Left lung (tissue), 10 donors: ENCODE measurements around the gene MEF2C. TPM values are rescaled to one million over a fixed set of nuclear protein-coding genes. Genes with fewer than 3 reads are reported as not detected.

Source experiments
- ATAC-seq: fragments of 200-7000 bp; cut with Tn5 transposase; one replicate; pipeline ENCODE4 v1.9.1; 2020; ENCODE audit warnings: moderate library complexity
- DNase-seq, 4 donors: peaks; one replicate each; pipeline ENCODE4 v3.0.0-alpha.2; 2013 to 2020
- H3K27ac ChIP-seq, 2 donors: fragments of 200-600 bp; sonication (generic) in 1 of 2; one replicate each; pipeline versions ENCODE4 v1.5.0 to v1.8.0; 2020 to 2021
- H3K27me3 ChIP-seq, 2 donors: fragments of 200-600 bp; sonication (generic) in 1 of 2; one replicate each; pipeline versions ENCODE4 v1.5.0 to v1.8.0; 2020 to 2021
- H3K36me3 ChIP-seq, 2 donors: fragments of 200-600 bp; sonication (generic) in 1 of 2; one replicate each; pipeline versions ENCODE4 v1.5.0 to v1.8.0; 2020 to 2021
- H3K4me1 ChIP-seq, 2 donors: fragments of 200-600 bp; one replicate each; pipeline ENCODE4 v1.8.0; 2021
- H3K4me3 ChIP-seq, 2 donors: fragments of 200-600 bp; sonication (generic) in 1 of 2; one replicate each; pipeline versions ENCODE4 v1.5.0 to v1.8.0; 2020 to 2021; ENCODE audit warnings: mild to moderate bottlenecking in 1 of 2
- H3K9me3 ChIP-seq, 2 donors: fragments of 200-600 bp; sonication (generic) in 1 of 2; one replicate each; pipeline versions ENCODE4 v1.5.0 to v1.8.0; 2020 to 2021
- intact Hi-C, 2 donors: fragments of 100-400 bp; cut with DNase I; formaldehyde crosslinking; loops; one replicate each; pipeline versions ENCODE4 v1.11.2 to v1.14.2; 2022
- polyA plus RNA-seq, 6 donors: library from polyadenylated mRNA; unstranded; fragments of 120-200 nt; gene quantifications; one replicate each; pipeline ENCODE4 v1.2.1, GENCODE V29; 2013; ENCODE audit not compliant: insufficient read length in 6 of 6
- total RNA-seq, 2 donors: library from RNA; stranded (reverse); fragmentation: NEBNext Ultra II Directional; extraction: Animal tissue kit (Norgen Biotek cat#: 25700); gene quantifications; one replicate each; pipeline ENCODE4 v1.2.1, GENCODE V29; 2021
- TF ChIP-seq, protein P1 (sequence below), 2 donors: fragments of 200-600 bp; sonication (generic) in 1 of 2; IDR thresholded peaks; one replicate each; pipeline versions ENCODE4 v1.5.0 to v1.8.0; 2021; ENCODE audit warnings: antibody characterized with exemption in 2 of 2
- donor health status: DM: no; HTN: yes; CAD: no.
- donor health status: DM: no; HTN: no; CAD: no.

MEF2C gene
- total and polyA plus RNA-seq, 8 donors = 45.7 to 97.3 (median 81.5) TPM

DNA sequence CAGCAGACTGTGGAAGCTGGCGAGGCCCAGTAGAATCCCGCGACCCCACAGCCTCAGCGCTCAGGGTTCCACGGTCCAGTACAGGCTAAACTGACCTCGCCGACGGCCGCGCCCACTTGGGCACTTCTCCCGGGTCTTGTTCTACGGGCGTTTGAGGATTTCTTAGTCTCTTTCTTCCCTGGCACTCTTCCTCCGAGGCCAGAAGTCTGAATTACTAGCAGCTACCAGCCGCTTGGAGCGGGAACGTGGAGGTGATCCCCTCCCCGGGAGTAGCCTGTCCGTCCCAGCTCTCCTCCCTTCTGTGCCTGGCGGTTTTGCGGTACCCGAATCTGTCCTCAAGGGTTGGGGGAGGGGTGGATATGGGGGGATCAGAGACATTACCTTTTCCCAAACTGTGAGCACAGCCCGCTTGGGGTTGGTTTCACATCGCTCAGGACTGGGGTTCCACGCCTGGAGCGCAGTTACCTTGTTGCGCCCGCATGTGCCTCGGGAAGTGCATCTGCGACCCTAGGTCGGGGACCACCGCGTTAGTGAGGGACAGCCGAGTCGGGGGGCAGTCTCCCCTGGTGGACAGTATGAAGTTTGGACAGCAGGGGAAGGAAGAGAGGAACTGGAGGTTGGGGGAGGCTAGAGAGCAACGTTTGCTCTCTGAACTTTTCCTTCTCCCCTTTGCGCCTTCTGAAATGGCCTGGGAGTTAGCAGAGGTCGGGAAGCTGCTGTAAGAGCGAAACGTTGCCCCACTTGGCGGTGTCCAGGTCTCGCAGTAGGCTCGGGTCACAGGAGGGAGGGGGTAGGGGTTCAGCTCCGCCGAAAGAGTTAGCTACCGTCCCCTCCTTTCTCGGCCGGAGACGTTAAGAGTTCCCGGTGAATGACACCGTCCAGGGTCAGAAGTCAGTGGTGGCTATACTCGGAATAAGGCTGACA lies 190.8 kb downstream of the MEF2C start:
- Histone ChIP-seq H3K36me3 (no peaks in the 10 kb centered on the region), H3K27ac (no peak overlapping the region), H3K27me3 (peaks cover 100% of the 10 kb centered on the region in 2 donors), H3K9me3 (no peaks in the 10 kb centered on the region), H3K4me1 (peaks cover 3 to 24% of the 10 kb centered on the region in 2 donors), H3K4me3 (no peak overlapping the region)
- intact Hi-C loops = loop anchor here in 1 of 2 donors (5.0 kb wide), 1 partner anchor 910 kb away; no protein-coding TSS in a partner anchor
- DNase-seq (peak in 1 of 4 donors; percentile 73), ATAC-seq (peak; percentile 12)
- TF ChIP-seq, protein P1, sequence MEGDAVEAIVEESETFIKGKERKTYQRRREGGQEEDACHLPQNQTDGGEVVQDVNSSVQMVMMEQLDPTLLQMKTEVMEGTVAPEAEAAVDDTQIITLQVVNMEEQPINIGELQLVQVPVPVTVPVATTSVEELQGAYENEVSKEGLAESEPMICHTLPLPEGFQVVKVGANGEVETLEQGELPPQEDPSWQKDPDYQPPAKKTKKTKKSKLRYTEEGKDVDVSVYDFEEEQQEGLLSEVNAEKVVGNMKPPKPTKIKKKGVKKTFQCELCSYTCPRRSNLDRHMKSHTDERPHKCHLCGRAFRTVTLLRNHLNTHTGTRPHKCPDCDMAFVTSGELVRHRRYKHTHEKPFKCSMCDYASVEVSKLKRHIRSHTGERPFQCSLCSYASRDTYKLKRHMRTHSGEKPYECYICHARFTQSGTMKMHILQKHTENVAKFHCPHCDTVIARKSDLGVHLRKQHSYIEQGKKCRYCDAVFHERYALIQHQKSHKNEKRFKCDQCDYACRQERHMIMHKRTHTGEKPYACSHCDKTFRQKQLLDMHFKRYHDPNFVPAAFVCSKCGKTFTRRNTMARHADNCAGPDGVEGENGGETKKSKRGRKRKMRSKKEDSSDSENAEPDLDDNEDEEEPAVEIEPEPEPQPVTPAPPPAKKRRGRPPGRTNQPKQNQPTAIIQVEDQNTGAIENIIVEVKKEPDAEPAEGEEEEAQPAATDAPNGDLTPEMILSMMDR (IDR thresholded peaks at IDR 0.05) = no peak

DNA sequence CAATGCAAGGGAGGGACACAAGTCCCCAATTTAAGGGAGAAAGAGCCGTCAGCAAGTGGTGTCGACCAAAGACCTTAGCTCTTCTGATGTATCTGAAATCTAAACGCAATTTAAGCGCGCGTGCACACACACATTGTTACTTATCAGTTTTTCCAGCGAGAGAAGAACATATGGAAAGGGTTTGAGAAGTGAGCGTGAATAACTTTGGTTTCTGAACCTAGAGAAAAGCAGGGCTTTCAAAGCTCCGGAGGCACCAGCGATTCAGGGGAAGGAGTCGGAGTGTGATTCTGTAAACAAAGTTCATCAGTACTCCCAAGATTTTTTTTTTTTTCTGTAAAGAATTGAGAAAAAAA lies 191.8 kb downstream of the MEF2C start:
- Histone ChIP-seq H3K36me3 (no peaks in the 10 kb centered on the region), H3K27me3 (peaks cover 100% of the 10 kb centered on the region in 2 donors), H3K9me3 (no peaks in the 10 kb centered on the region), H3K27ac (no peak overlapping the region), H3K4me1 (peaks cover 3 to 24% of the 10 kb centered on the region in 2 donors), H3K4me3 (no peak overlapping the region)
- ATAC-seq = no peak
- DNase-seq = no peak
- TF ChIP-seq, protein P1 (IDR thresholded peaks at IDR 0.05) = no peak
- intact Hi-C loops = loop anchor here in 1 of 2 donors (5.0 kb wide), 1 partner anchor 909 kb away; no protein-coding TSS in a partner anchor

DNA sequence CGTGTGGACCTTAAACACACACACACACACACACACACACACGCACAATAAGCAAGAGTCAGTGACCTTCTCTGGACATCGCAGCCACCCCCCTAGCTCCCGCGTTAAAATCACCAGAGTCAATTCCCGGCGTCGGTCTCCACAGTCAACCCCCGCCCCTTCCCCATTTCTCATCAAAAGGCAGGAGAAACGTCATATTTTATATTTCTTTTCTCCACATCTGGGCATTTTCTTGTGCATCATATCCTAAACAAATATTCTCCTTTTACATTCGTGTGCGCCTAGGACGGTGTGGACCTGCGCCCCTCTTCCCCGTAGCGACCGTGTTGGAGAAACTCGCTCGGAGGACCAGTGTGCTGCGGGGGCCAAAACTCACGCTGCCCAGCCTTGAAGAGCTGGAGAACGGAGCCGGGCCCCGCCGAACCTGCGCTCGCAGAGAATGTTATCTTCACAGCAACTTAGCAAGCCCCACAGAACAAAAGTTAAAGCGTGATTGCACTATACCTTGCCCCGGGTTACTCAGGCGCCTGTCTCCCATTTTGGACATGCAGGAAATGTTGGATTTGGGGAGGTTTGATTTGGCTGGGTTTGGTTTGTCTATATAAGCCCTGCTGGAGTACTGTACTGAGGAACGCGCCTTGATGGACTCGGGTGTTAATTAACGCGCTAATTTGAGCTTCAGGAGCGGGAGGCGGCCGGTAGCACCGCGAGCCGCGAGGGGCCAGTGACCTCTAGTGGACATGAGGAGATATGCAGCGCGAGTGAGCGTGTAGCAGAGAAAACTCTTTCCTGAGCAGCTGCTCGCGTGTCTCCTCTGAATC lies 192.4 kb downstream of the MEF2C start:
- peaks cover 100% of the 10 kb centered on the region in 2 donors for H3K27me3 ChIP-seq

DNA sequence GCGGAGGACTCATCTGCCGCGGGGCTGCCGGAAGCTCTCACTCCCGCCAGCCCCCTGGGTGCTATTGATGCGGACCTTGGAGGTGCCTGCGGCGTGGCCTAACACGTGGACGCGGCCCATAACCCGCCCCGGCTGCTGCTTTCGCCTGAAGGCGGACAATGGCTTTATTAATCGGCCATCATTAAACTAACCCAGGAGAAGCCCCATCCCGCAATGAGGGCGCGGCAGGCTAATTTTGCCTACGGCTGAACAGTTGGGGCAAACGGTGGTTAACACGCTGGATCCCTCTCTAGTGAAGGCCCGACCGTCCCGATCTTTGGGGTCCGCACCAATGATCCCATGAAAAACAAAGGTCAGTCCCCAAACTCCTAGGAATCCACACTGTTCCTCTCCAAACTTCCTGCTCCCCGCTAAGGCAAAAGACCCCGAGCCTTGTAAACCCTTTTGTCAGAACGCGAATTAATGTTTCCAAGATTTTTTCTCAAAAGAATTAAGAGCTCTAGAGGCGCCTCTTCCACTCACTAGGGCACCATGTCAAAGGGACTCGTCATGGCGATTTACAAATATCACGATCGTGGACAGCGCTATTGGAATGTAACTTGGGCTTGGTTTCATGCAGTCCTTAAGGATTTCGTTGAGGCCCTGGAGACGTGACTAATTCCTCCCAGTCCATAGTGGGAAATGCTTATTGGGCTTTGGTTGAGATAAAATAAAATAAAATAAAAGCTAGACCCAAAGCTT lies 193.1 kb downstream of the MEF2C start:
- Histone ChIP-seq H3K4me1 (peaks cover 3 to 24% of the 10 kb centered on the region in 2 donors), H3K27ac (no peak overlapping the region), H3K4me3 (no peak overlapping the region), H3K27me3 (peaks cover 99 to 100% of the 10 kb centered on the region in 2 donors), H3K36me3 (no peaks in the 10 kb centered on the region), H3K9me3 (no peaks in the 10 kb centered on the region)
- ATAC-seq (no peak), DNase-seq (peak in 1 of 4 donors; percentile 61)
- TF ChIP-seq, protein P1 (IDR thresholded peaks at IDR 0.05) = no peak
- intact Hi-C loops = loop anchor here in 1 of 2 donors (5.0 to 10.0 kb wide), 2 partner anchors 545 to 908 kb away; no protein-coding TSS in a partner anchor

More for the DNA sequence above, 192.4 kb downstream of the MEF2C start:
- intact Hi-C loops = loop anchor here in 1 of 2 donors (5.0 kb wide), 1 partner anchor 908 kb away; no protein-coding TSS in a partner anchor
- TF ChIP-seq, protein P1 (IDR thresholded peaks at IDR 0.05) = peak; percentile 90 to 95
- Histone ChIP-seq H3K4me1 (peaks cover 3 to 24% of the 10 kb centered on the region in 2 donors), H3K4me3 (peak overlapping the region in 1 of 2 donors; percentile 7), H3K27ac (no peak overlapping the region), H3K9me3 (no peaks in the 10 kb centered on the region), H3K36me3 (no peaks in the 10 kb centered on the region)
- ATAC-seq (peak; percentile 97), DNase-seq (peak; percentile 73 to 91 (median 75))
